Measurements from ENCODE around the gene IL17RB.

- TF ChIP-seq CTCF (IDR thresholded peaks at IDR 0.05), result no peak
- TF ChIP-seq EP300 (IDR thresholded peaks at IDR 0.05), result no peak
- no peak for TF ChIP-seq POLR2A (IDR thresholded peaks at IDR 0.05)
Measured at GRCh38 chr3:53817211-53817610, 29.2 kb upstream of the IL17RB start.

Measured in ovary (tissue), 3 donors.